Stimulated activated CD8-positive, alpha-beta memory T cell treated with anti-CD3 and anti-CD28 coated beads, Interleukin-12 subunit alpha, Interleukin-12 subunit beta, amount 100 ng/mL, for 24 hours (primary cell): Measurements from ENCODE around the gene CHORDC1.
"Not testable (repeated sequence)": the region's sequence is repeated elsewhere in the genome, so short reads cannot be mapped to it uniquely, and the experiment has no call there.

Source experiments
- DNase-seq: peaks from one replicate; pipeline ENCODE4 v3.0.0-alpha.2; 2020; ENCODE audit errors: extremely low read depth

Gene CHORDC1

GRCh38 chr11:90222459-90223247 is at the start of gene CHORDC1:
TSS of gene CHORDC1 (minus strand) at chr11:90223049. CDS start at chr11:90222954, 95 bp downstream.
- DNase-seq, result peak; percentile 91

- DNase-seq, result no peak
These were observed 34.3 kb upstream of the CHORDC1 start for GRCh38 chr11:90257158-90257525.

GRCh38 chr11:90256404-90257157 is 33.7 kb upstream of the CHORDC1 start:
- DNase-seq, result no peak

- no peak for DNase-seq
These were observed 31.2 kb upstream of the CHORDC1 start for GRCh38 chr11:90254065-90254464.

- no peak for DNase-seq
These were observed 29.2 kb upstream of the CHORDC1 start for GRCh38 chr11:90252053-90252452.

GRCh38 chr11:90251599-90251998 is 28.8 kb upstream of the CHORDC1 start:
- DNase-seq, result no peak

GRCh38 chr11:90250970-90251369 is 28.1 kb upstream of the CHORDC1 start:
- no peak for DNase-seq

- DNase-seq, result no peak
These were observed 23.6 kb upstream of the CHORDC1 start for GRCh38 chr11:90246468-90246867.

GRCh38 chr11:90243534-90243933 is 20.7 kb upstream of the CHORDC1 start:
- no peak for DNase-seq

GRCh38 chr11:90242894-90243416 is 20.1 kb upstream of the CHORDC1 start:
- no peak for DNase-seq

GRCh38 chr11:90241414-90241813 is 18.6 kb upstream of the CHORDC1 start:
- no peak for DNase-seq

- not testable (repeated sequence) for DNase-seq
These were observed 17.3 kb upstream of the CHORDC1 start for GRCh38 chr11:90239967-90240636.

GRCh38 chr11:90237004-90237403 is 14.2 kb upstream of the CHORDC1 start:
- no peak for DNase-seq

- no peak for DNase-seq
These were observed 12.7 kb upstream of the CHORDC1 start for GRCh38 chr11:90235526-90235925.

- DNase-seq, result no peak
These were observed 12.1 kb upstream of the CHORDC1 start for GRCh38 chr11:90234977-90235376.

- no peak for DNase-seq
These were observed 6.9 kb upstream of the CHORDC1 start for GRCh38 chr11:90229791-90230190.

- DNase-seq, result no peak
These were observed 5.2 kb upstream of the CHORDC1 start for GRCh38 chr11:90228056-90228455.

GRCh38 chr11:90223248-90223585 is 368 bp upstream of the CHORDC1 start:
- no peak for DNase-seq

- no peak for DNase-seq
These were observed 918 bp downstream of the CHORDC1 start for GRCh38 chr11:90221803-90222458.

- no peak for DNase-seq
These were observed 2.5 kb downstream of the CHORDC1 start for GRCh38 chr11:90220391-90220790.

GRCh38 chr11:90219438-90219837 is 3.4 kb downstream of the CHORDC1 start:
- DNase-seq, result no peak

GRCh38 chr11:90218606-90219005 is 4.2 kb downstream of the CHORDC1 start:
- DNase-seq, result no peak
